AG04449 (cell line): ENCODE results near the gene CEBPE.
"Not testable (repeated sequence)": the region's sequence is repeated elsewhere in the genome, so short reads cannot be mapped to it uniquely, and the experiment has no call there.

ENCODE experiments used
- CTCF ChIA-PET: fragments of 350-600 bp; formaldehyde crosslinking; extraction: SDS; loops from one replicate; lab custom pipeline; 2021; ENCODE audit warnings: antibody characterized with exemption; lab: Yijun Ruan, JAX
- POLR2A ChIA-PET: fragments of 400-600, 350-600 bp; formaldehyde crosslinking; extraction: SDS; loops from one replicate; lab custom pipeline; 2020; ENCODE audit warnings: antibody characterized with exemption, inconsistent platforms; lab: Yijun Ruan, JAX
- DNase-seq: peaks from one replicate; pipeline ENCODE4 v3.0.0-alpha.2; 2010; ENCODE audit warnings: low read depth, low spot score
- H3K4me3 ChIP-seq: 2 replicates; pipeline ENCODE4 v1.5.1; 2011; ENCODE audit warnings: low read depth, mild to moderate bottlenecking, control low read depth, low read length
- TF ChIP-seq, protein P1 (sequence below): IDR thresholded peaks from one replicate; pipeline ENCODE4 v1.5.1; 2011; ENCODE audit warnings: mild to moderate bottlenecking, moderate library complexity, low read length, control low read depth, inconsistent platforms; ENCODE audit not compliant: insufficient read depth; ENCODE audit errors: missing control alignments

The CEBPE gene

DNA sequence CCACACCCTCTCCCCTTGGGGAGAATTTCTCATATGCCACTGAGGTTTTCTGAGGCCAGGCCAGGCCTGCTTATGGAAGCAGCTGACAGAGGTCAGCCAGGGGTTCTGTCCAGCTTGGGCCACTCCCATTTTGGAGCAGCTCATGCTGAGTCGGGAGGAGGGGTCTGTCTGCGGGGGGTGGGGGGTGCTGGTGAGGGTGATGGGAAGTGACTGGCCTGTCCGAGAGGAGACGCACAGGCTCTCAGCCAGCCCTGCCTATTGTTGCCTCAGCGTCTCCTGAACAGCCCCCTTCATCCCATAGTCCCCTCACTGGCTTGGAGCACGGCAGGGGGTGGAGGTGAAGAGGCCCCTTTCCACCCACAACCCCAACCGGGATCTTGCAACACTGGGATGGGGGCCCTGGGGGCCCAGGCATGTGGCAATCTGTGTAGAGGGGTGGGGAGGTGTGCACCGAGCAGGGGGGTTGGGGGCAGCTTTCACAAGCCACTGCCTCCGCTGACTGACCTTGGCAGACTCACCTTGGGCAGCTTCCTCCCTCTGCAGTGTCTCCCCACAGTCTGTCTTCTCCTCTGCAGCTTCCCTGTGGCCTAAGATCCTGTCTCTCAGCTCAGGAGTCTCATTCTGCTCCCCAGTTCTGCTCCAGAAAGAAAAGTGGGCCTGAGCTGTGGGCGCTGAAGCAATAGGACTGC lies 5.5 kb downstream of the CEBPE start:
- no peak overlapping the region for H3K4me3 ChIP-seq
- POLR2A ChIA-PET = interaction anchor here (0.5 kb wide), 1 partner anchor 17 kb away, joined by 3 read pairs; no protein-coding TSS in a partner anchor
- TF ChIP-seq, protein P1, sequence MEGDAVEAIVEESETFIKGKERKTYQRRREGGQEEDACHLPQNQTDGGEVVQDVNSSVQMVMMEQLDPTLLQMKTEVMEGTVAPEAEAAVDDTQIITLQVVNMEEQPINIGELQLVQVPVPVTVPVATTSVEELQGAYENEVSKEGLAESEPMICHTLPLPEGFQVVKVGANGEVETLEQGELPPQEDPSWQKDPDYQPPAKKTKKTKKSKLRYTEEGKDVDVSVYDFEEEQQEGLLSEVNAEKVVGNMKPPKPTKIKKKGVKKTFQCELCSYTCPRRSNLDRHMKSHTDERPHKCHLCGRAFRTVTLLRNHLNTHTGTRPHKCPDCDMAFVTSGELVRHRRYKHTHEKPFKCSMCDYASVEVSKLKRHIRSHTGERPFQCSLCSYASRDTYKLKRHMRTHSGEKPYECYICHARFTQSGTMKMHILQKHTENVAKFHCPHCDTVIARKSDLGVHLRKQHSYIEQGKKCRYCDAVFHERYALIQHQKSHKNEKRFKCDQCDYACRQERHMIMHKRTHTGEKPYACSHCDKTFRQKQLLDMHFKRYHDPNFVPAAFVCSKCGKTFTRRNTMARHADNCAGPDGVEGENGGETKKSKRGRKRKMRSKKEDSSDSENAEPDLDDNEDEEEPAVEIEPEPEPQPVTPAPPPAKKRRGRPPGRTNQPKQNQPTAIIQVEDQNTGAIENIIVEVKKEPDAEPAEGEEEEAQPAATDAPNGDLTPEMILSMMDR = no peak
- CTCF ChIA-PET = interaction anchor here (0.7 to 20.1 kb wide), 16 partner anchors 8 to 557 kb away, joined by 3 to 1439 read pairs (median 7); partner anchors contain the start of genes ACIN1, AJUBA, C14orf119 and CDH24
- DNase-seq = no peak

DNA sequence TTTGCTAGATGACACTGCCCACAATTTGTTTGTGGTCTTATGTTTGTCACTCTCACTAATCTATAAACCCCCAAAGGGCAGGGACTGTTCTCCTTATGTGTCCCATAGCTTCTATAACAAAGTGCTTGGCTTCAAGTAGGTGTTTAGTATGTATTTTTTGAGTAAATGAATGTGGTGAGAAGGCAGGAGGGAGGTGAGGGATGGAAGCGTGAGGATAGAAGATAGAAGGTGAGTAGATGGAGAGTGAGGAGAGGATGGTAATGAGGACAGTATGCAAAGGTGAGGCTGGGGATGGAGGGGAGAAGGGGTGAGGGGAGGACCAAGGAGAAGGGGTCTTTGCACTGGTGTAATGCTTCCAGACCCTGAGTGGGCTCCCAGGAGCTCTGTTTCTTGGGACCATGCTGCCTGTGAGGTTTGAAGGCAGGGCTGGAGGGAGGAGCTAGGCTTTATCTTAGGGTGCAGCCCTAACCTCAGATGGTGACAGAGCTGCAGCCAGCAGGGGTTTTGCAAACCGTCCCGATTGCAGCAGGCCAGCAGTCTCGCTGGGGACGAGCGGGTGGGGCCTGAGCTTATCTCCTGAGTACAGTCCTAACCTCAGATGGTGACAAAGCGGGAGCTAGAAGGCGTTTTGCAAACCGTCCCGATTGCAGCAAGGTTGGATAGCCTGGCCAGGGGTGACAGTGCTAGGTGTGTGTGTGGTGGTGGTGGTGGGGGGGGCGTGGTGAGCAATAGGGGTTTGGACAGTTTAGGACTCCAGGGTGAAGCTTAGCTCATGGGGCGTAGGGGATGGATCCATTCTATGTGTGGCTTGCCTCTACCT lies 6.5 kb downstream of the CEBPE start:
- ChIA-PET POLR2A (interaction anchor here (0.5 kb wide), 1 partner anchor 16 kb away, joined by 3 read pairs; no protein-coding TSS in a partner anchor), CTCF (interaction anchor here (0.7 to 20.1 kb wide), 19 partner anchors 8 to 556 kb away, joined by 3 to 1439 read pairs (median 7); partner anchors contain the start of genes ACIN1, AJUBA, C14orf119 and CDH24)
- no peak overlapping the region for H3K4me3 ChIP-seq
- TF ChIP-seq, protein P1 = no peak
- DNase-seq = no peak

DNA sequence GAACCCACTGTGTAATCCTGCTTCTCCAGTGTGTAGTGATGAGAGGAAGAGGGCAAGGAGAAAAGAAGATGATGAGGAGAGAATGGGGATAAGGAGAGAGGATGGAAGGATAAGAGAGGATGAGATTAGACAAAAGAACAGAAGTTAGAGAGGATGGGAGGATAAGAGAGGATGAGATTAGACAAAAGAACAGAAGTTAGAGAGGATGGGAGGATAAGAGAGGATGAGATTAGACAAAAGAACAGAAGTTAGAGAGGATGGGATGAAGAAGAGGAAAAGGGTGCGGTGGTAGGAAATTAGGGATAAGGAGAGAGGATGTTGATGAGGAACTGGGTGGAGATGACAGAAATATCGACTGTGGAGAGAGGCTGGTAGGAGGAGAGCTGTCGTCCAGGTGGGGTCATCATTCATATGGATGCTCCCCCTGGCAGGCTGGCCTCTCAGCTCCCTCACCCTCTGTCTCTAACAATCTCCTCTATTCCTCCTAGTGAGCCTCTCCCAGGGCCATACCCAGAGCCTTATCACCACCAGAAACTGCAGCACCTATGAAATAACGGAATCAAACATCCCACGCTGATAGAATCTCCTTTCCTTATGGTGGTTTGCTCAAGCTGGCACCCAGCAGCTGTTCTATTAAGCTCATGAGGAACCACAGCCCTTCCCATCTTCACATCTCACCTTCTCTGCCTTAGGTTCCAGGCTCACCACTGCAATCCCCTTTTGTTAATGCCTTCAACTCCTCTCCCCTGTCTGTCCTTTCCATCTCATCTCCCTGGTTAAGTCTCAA lies 8.3 kb downstream of the CEBPE start:
- DNase-seq = no peak
- CTCF ChIA-PET = interaction anchor here (1.5 to 20.1 kb wide), 13 partner anchors 10 to 126 kb away, joined by 3 to 1439 read pairs (median 63); partner anchors contain the start of genes ACIN1, AJUBA, C14orf119 and CDH24
- POLR2A ChIA-PET = no interaction called here
- no peak overlapping the region for H3K4me3 ChIP-seq
- TF ChIP-seq, protein P1 = no peak

DNA sequence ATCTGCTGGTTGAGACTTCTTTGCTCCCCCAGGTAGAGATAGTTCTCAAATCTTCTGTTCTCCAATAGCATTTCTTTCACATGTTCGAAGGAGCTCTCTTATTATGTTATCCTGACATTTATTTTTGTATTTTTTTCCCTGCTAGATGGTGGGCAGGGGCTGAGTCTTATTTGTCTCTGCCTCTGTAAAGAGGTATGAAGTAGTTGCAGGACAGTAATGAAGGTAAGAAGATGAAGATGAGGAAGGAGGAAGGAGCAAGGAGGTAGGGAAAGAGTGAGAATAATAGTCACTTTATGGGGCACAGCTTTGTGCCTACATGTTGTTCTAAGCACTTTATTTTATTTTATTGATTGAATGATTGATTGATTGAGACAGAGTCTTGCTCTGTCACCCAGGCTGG lies 9.3 kb downstream of the CEBPE start:
- ChIA-PET POLR2A (interaction anchor here (1.4 to 1.5 kb wide), 2 partner anchors 15 to 41 kb away, joined by 4 to 6 read pairs; partner anchors contain the start of genes ACIN1 and C14orf119), CTCF (interaction anchor here (1.1 to 20.1 kb wide), 21 partner anchors 11 to 553 kb away, joined by 3 to 1439 read pairs (median 12); partner anchors contain the start of genes ACIN1, AJUBA, C14orf119 and CDH24)
- no peak overlapping the region for H3K4me3 ChIP-seq
- DNase-seq = no peak
- TF ChIP-seq, protein P1 = no peak

DNA sequence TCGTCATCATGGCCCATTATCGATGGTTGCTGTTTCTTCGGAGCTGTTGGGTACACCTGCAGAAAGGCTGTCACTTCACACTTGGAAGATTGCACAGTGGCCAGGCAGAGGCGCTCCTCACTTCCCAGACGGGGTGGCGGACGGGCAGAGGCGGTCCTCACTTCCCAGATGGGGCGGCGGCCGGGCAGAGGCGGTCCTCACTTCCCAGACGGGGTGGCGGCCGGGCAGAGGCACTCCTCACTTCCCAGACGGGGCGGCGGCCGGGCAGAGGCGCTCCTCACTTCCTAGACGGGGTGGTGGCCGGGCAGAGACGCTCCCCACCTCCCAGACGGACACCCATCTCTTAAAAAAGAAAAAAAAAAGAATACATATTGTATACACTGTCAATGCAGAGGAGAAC lies 10.9 kb downstream of the CEBPE start:
- POLR2A ChIA-PET = interaction anchor here (0.6 to 0.9 kb wide), 2 partner anchors 50 to 74 kb away, joined by 3 to 4 read pairs; partner anchors contain the start of genes CDH24 and PSMB5
- CTCF ChIA-PET = interaction anchor here (0.7 to 20.1 kb wide), 13 partner anchors 10 to 552 kb away, joined by 3 to 1439 read pairs (median 63); partner anchors contain the start of genes ACIN1, AJUBA, C14orf119 and CDH24
- H3K4me3 ChIP-seq, DNase-seq: not testable (repeated sequence)

DNA sequence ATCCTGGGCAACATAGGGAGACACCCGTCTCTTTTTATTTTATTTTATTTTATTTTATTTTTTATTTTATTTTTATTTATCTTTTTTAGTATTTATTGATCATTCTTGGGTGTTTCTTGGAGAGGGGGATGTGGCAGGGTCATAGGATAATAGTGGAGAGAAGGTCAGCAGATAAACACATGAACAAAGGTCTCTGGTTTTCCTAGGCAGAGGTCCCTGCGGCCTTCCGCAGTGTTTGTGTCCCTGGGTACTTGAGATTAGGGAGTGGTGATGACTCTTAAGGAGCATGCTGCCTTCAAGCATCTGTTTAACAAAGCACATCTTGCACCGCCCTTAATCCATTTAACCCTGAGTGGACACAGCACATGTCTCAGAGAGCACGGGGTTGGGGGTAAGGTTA lies 11.4 kb downstream of the CEBPE start:
- DNase-seq, POLR2A ChIA-PET, H3K4me3 ChIP-seq: not testable (repeated sequence)
- CTCF ChIA-PET = interaction anchor here (4.7 to 8.4 kb wide), 5 partner anchors 9 to 123 kb away, joined by 63 to 214 read pairs (median 152); partner anchors contain the start of genes ACIN1, AJUBA, C14orf119 and CDH24
